ENCODE results near the gene AFF3. TPM values are rescaled to one million over a fixed set of nuclear protein-coding genes. Genes with fewer than 3 reads are reported as not detected.

Gene AFF3
- total RNA-seq, 1 experiment from 2014 or later: 0.61 TPM

- intact Hi-C loops (cut with micrococcal nuclease): no loop called here
- RAD21 ChIA-PET (ENCODE audit: low non-redundant PET in 1 of 2, low total read pairs in 2 of 2, uncharacterized antibody in 2 of 2, unreplicated experiment in 2 of 2): no interaction called here
- Histone ChIP-seq H4K20me1 (ENCODE audit: insufficient read depth) (no peaks in the 10 kb centered on the region), H3K27me3 (ENCODE audit: insufficient read depth, low read length) (peaks cover 11% of the 10 kb centered on the region), H3K9me2 (ENCODE audit: insufficient read depth) (no peaks in the 10 kb centered on the region), H3K9ac (ENCODE audit: low read length) (no peak overlapping the region), H3K4me2 (ENCODE audit: low read length) (no peak overlapping the region), H3K79me2 (ENCODE audit: insufficient read depth, low read length) (no peaks in the 10 kb centered on the region), H3K27ac (ENCODE audit: low read depth, low read length) (no peak overlapping the region), H3K9me3 (ENCODE audit: control insufficient read depth in 1 of 2, insufficient read depth in 1 of 2, low read depth in 1 of 2, low read length in 2 of 2) (no peaks in the 10 kb centered on the region), H2AFZ (ENCODE audit: low read depth, low read length, poor library complexity, severe bottlenecking) (no peak overlapping the region), H3K4me3 (replicated peaks in 1 of 2; ENCODE audit: low read depth in 1 of 2, low read length in 2 of 2) (no peak overlapping the region), H3K4me1 (ENCODE audit: control insufficient read depth in 1 of 2, insufficient read depth in 2 of 2, low read length in 2 of 2) (no peaks in the 10 kb centered on the region), H3K36me3 (ENCODE audit: control insufficient read depth in 1 of 2, insufficient read depth in 2 of 2, low read length in 2 of 2) (no peaks in the 10 kb centered on the region)
- CTCF ChIA-PET: interaction anchor here (1.2 kb wide), 1 partner anchor 49 kb away, joined by 5 read pairs; no protein-coding TSS in a partner anchor
- POLR2A ChIA-PET: no interaction called here
- ATAC-seq (peak; percentile 66), DNase-seq (ENCODE audit: low read depth, low spot score) (no peak)
- TF ChIP-seq CBX3 (IDR thresholded peaks at IDR 0.05; ENCODE audit: low read depth): no peak
- TF ChIP-seq, protein P1, sequence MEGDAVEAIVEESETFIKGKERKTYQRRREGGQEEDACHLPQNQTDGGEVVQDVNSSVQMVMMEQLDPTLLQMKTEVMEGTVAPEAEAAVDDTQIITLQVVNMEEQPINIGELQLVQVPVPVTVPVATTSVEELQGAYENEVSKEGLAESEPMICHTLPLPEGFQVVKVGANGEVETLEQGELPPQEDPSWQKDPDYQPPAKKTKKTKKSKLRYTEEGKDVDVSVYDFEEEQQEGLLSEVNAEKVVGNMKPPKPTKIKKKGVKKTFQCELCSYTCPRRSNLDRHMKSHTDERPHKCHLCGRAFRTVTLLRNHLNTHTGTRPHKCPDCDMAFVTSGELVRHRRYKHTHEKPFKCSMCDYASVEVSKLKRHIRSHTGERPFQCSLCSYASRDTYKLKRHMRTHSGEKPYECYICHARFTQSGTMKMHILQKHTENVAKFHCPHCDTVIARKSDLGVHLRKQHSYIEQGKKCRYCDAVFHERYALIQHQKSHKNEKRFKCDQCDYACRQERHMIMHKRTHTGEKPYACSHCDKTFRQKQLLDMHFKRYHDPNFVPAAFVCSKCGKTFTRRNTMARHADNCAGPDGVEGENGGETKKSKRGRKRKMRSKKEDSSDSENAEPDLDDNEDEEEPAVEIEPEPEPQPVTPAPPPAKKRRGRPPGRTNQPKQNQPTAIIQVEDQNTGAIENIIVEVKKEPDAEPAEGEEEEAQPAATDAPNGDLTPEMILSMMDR (IDR thresholded peaks at IDR 0.05 in 2 of 3, conservative IDR thresholded peaks at IDR 0.05 in 1 of 3; ENCODE audit: borderline replicate concordance in 1 of 3, insufficient read depth in 1 of 3, low read depth in 2 of 3, low read length in 2 of 3): 0 out of 6 replicates have a peak, but pooled peaks of 1 of the 3 experiments have one; percentile 11
- BruUV-seq (replicated peaks): no TSS peak
Measured at GRCh38 chr2:99607861-99608491, 534.4 kb downstream of the AFF3 start.

DNA sequence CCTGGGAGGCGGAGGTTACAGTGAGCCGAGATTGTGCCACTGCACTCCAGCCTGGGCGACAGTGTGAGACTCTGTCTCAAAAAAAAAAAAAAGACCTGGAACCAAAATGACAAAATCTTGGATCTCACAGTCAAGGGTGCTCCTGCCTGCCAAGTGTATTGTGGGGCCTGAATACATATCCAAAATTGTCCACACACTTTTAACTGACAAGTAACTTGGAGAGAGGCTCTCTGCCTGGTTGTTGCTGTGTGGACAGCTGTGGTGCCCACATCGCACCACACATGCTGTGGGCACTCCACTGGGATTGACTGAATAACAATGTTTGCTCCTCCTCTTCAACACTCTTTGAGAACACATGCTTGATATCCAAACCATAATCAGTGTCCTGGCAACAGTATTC is 534.9 kb downstream of the AFF3 start:
- Histone ChIP-seq H3K9ac (ENCODE audit: low read length) (no peak overlapping the region), H3K36me3 (ENCODE audit: control insufficient read depth in 1 of 2, insufficient read depth in 2 of 2, low read length in 2 of 2) (no peaks in the 10 kb centered on the region), H3K4me1 (ENCODE audit: control insufficient read depth in 1 of 2, insufficient read depth in 2 of 2, low read length in 2 of 2) (peaks cover 2% of the 10 kb centered on the region in 2 experiments; a peak in 1 of 4 replicates), H3K4me3 (replicated peaks in 1 of 2; ENCODE audit: low read depth in 1 of 2, low read length in 2 of 2) (no peak overlapping the region), H2AFZ (ENCODE audit: low read depth, low read length, poor library complexity, severe bottlenecking) (no peak overlapping the region), H3K79me2 (ENCODE audit: insufficient read depth, low read length) (no peaks in the 10 kb centered on the region), H3K9me3 (ENCODE audit: control insufficient read depth in 1 of 2, insufficient read depth in 1 of 2, low read depth in 1 of 2, low read length in 2 of 2) (no peaks in the 10 kb centered on the region), H3K27me3 (ENCODE audit: insufficient read depth, low read length) (peaks cover 16% of the 10 kb centered on the region), H3K27ac (ENCODE audit: low read depth, low read length) (no peak overlapping the region), H3K4me2 (ENCODE audit: low read length) (no peak overlapping the region), H3K9me2 (ENCODE audit: insufficient read depth) (no peaks in the 10 kb centered on the region), H4K20me1 (ENCODE audit: insufficient read depth) (no peaks in the 10 kb centered on the region)
- RAD21 ChIA-PET (ENCODE audit: low non-redundant PET in 1 of 2, low total read pairs in 2 of 2, uncharacterized antibody in 2 of 2, unreplicated experiment in 2 of 2): no interaction called here
- CTCF ChIA-PET: interaction anchor here (1.2 kb wide), 1 partner anchor 48 kb away, joined by 5 read pairs; no protein-coding TSS in a partner anchor
- TF ChIP-seq JUND (IDR thresholded peaks at IDR 0.05) (no peak), FOSL1 (IDR thresholded peaks at IDR 0.05; ENCODE audit: low read depth) (no peak), SIN3A (IDR thresholded peaks at IDR 0.05; ENCODE audit: low read depth) (no peak), CBX3 (IDR thresholded peaks at IDR 0.05; ENCODE audit: low read depth) (no peak), REST (IDR thresholded peaks at IDR 0.05; ENCODE audit: low read depth) (no peak), POLR2AphosphoS5 (IDR thresholded peaks at IDR 0.05; ENCODE audit: low read depth, low read length) (no peak)
- POLR2A ChIA-PET: no interaction called here
- DNase-seq (ENCODE audit: low read depth, low spot score): no peak
- no TSS peak for BruUV-seq (replicated peaks)
- ATAC-seq: no peak
- intact Hi-C loops (cut with micrococcal nuclease): no loop called here

All from HCT116 (cell line).